ENCODE data around the gene UROC1.

- no peak for TF ChIP-seq GATA2 (IDR thresholded peaks at IDR 0.05; ENCODE audit: low read depth, low read length)
- TF ChIP-seq GATA3 (IDR thresholded peaks at IDR 0.05; ENCODE audit: low read depth, low read length), result no peak
Measured at GRCh38 chr3:126546013-126546412, 28.4 kb upstream of the UROC1 start.
